Umbilical cord (tissue), 2 donors: ENCODE data around the gene KIAA1958. TPM values are rescaled to one million over a fixed set of nuclear protein-coding genes. Genes with fewer than 3 reads are reported as not detected.
"Not testable (repeated sequence)": the region's sequence is repeated elsewhere in the genome, so short reads cannot be mapped to it uniquely, and the experiment has no call there.

Experiments
- DNase-seq: peaks from one replicate; pipeline ENCODE4 v3.0.0-alpha.2; 2015; ENCODE audit warnings: low spot score
- total RNA-seq: library from RNA; depleted of rRNA; stranded (reverse); fragments of >200 nt; gene quantifications from one replicate; pipeline ENCODE4 v1.2.3, GENCODE V29; 2014; ENCODE audit warnings: low replicate concordance; ENCODE audit not compliant: insufficient read depth

KIAA1958 gene
- total RNA-seq, 1 donor from 2014 or later, result 2.6 TPM

GRCh38 chr9:112655668-112656067 is 169.0 kb downstream of the KIAA1958 start:
- DNase-seq, result no peak

DNA sequence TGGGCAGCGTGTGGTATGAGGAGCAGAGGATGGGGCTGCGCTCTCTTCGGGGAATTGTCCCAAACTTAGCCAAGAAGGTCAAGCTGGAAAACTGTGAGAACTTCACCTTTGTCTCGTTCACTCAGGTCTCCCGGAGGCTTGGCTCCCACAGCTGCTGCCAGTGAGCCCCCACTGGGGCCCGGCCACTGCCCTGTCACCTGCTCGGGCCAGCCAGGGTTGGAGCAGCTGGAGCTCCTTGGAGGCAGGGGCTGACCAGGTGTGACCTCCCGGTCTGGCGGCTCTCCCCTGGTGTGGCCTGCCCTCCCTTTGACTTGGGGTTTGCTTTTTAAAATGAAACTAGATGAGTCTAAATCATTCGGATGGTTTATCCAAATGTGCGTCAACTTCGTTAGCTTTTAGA is 173.3 kb downstream of the KIAA1958 start:
- DNase-seq, result no peak

DNA sequence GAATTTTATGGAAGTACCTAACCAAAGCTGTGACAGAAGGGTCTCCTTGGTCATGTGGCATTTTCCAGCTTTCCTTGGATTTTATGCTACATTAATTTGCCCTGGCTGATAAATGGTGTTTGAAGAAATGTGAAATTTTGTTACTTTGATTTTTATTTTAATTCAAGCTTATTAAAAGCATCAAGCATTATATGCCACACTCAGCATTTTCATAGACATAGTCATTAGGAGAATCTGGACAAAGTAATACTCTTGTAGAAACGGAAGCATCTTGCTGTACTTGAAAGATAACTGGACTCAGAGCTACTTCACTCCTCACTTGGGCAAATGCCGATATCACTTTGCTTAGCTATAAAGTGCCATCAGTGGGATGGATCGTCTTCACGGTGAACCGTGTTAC is 177.1 kb downstream of the KIAA1958 start:
- DNase-seq, result no peak

DNA sequence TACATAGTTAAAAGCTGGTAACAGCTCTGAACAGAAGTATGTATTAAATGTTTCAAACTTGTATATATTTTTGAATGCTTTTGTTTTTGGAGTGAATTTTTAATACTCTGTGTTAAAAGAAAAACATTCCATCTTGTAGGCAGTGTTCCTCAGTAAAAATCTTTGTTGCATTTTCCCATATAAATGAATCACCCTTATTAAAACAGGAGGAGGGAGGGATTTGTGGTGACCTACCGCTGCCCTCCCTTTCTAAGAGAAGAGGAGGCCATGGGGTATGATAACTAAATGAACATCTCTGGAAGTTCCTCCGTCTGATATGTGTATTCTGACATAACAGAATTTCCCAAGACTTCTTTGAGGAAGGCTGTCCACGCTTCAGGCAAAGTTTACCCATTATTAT is 177.9 kb downstream of the KIAA1958 start:
- DNase-seq, result no peak

DNA sequence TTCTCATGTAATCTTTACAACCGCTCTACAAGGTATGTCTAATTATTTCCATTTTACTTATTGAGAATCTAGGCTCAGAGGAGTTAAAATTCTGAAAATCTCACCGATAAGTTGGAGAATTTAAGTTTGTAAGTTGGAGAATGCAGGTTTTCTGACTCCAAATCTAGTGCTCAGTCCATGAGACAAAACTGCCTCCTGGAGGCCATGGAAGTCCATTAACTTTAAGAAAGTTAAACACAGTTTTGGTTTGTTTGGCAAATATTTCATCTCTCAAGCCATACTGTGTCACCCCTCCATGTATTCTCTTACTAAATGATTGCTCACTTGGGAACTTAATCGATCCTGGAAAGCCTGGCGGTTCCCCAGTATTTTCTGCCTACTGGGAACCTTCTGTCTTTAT is 178.7 kb downstream of the KIAA1958 start:
- no peak for DNase-seq

DNA sequence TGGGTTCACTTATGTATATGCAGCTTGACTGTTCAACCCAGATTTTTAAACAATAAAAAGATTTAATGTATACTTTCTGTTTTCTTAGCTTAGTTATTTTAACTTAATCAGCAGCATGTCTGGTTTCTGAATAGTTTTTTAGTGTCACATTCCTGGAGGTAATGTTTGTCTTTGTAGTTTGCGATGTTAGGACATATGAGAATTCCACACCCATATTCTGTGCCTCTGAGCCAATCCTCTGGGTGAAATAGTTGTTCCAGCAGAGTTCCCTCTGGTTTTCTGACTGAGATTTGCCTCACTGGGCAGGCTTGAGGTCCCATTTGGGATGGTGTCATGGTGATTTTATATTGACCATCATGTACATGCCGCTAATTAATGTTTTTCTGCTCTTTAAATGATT is 182.7 kb downstream of the KIAA1958 start:
- DNase-seq, result no peak

DNA sequence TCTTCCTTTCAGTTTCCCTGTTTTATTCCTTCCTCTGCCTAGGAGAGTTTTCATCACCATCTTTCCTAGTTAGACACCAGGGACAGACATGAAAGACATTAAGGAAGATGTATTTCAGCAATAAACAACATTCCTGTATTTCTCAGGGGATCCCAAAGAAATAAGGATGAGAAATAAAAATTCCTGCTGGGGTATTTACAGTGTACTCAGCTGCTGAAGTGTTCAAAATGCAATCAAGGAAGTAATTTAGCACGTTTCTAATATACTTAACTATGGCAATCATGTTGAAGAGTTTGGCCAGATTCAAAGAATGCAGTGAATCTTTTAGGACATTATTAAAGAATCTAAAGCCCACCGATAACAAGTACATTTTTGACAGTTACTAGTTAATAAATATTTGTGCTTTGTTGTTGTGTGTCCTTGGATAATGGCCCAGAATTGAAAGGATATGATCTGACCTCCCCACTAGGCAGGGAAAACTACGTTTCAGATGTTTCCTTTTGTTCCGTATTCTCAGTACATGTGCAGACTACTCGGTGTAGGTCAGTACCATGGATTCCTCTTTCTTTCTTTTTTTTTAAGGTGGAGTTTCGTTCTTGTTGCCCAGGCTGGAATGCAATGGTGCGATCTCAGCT is 184.5 kb downstream of the KIAA1958 start:
- DNase-seq, result no peak

GRCh38 chr9:112673221-112673620 is 186.6 kb downstream of the KIAA1958 start:
- DNase-seq, result not testable (repeated sequence)

GRCh38 chr9:112677040-112677439 is 190.4 kb downstream of the KIAA1958 start:
- no peak for DNase-seq

GRCh38 chr9:112680731-112681402 is 194.2 kb downstream of the KIAA1958 start:
- DNase-seq, result no peak

DNA sequence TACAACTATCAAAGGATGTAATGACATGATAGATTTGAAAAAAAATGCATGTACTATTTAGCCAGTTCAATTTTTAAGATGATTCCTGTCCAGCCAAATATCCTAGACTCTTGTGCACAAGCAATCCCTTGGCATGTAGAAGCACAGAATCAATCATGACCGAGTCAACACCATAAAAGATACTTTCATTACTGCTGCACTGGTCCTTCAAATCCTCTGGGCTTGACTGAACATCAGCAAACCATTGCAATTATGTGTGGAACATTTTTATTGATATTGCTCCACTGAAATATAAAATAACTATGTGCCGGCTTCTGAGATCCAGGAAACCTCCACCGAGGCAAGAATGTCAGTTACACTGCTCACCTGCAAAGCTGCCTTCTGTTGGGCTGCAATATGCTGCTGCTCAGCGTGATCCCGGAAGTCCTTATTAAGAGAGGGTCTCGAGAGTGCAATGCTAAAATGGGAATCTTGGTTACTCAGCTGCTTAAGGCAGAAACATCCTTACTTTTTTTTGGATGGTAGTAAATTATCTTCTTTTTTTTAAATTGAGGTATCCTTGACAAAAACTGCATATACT is 202.6 kb downstream of the KIAA1958 start:
- DNase-seq, result no peak

GRCh38 chr9:112694706-112695555 is 208.3 kb downstream of the KIAA1958 start:
- DNase-seq, result peak; percentile 38

DNA sequence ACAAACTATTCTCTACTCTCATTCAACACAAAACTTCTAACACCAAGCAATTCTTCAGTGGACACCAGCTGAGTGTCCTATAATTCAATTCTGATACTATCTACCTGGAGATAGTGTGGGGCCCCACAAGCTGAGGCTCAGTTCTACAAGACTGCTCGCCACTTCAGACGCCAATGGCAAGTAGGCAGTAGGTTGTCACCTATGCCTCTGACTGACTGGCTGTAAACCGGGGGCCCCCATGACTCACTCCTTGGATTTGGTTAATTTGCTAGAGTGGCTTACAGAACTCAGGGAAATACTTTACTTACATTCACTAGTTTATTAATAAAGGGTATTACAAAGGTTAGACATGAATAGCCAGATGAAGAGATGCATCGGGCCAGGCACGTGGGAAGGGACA is 209.8 kb downstream of the KIAA1958 start:
- DNase-seq, result no peak

GRCh38 chr9:112699230-112699629 is 212.6 kb downstream of the KIAA1958 start:
- no peak for DNase-seq

DNA sequence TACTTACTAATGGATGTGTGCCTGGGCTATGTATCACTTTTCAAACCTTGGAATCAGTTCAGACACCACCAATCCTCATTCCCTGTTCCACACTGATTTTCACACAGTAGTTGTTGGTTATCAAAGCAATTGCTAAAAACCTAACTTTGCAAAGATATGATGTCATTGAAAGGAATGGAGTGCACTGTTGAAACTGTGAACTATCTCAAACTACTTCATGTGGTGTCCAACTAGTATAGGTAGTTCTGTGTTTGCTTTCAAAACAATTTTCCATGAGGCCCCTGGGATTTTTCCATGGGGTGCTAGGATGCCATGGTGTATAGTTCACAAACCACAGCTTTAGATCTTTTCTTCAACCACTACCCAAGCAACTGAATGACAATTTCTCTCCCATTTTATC is 213.5 kb downstream of the KIAA1958 start:
- DNase-seq, result no peak

DNA sequence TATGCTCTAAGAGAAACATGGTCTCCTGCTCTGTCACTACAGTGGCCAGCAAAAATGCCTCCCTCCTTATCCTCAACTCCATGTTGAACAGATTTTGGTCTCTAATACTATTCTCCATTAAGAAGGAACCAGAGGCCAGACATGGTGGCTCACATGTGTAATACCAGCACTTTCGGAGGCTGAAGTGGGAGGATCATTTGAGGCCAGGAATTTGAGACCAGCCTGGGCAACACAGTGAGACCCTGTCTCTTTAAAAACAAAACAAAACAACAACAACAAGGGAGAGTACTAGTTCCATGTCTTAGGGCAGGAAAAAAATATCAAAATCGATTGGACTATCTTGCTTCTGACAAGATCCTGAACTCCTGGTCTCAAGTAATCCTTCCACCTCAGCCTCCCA is 216.7 kb downstream of the KIAA1958 start:
- no peak for DNase-seq

DNA sequence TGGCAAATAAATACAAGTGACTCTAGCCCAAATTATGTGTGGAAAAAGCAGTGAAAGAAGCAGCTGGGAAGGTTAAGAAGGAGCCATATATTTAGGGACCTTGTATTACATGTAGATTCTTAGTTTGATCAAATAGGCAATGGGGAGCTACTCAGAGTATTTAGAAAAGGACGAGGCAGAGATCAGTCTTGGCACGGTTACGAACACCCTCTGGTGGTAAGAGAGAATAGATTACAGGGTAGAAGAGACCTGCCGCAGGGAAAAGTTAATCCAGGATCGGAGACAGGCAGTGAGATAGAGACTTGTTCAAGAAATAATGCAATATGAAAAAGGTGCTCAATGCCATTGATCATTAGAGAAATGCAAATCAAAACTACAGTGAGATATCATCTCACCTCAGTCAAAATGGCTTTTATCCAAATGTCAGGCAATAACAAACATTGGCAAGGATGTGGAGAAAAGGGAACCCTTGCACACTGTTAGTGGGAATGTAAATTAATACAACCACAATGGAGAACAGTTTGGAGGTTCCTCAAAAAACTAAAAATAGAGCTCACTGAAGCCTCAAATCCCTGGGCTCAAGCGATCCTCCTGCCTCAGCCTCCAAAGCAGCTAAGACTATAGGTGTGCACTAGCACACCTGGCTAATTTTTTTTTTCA is 219.3 kb downstream of the KIAA1958 start:
- DNase-seq, result peak; percentile 61

- peak; percentile 23 for DNase-seq
Measured at GRCh38 chr9:112711050-112711689, 224.5 kb downstream of the KIAA1958 start.

DNA sequence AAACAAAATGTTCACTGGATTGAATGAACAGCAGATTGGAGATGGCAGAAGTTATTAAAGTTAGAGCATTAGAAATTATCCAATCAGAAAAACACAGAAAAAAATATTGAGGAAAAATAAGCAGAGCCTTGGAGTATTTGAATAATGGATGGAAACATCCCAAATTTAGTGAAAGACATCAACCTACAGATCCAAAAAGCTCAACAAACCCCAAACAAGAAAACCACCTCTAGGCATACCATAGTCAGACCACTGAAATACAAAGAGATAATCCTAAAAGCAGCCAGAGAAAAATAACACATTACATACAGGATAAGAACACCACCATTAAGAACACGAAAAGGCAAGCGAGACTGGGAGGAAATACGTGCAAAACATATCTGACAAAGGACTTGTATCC is 226.1 kb downstream of the KIAA1958 start:
- DNase-seq, result no peak

DNA sequence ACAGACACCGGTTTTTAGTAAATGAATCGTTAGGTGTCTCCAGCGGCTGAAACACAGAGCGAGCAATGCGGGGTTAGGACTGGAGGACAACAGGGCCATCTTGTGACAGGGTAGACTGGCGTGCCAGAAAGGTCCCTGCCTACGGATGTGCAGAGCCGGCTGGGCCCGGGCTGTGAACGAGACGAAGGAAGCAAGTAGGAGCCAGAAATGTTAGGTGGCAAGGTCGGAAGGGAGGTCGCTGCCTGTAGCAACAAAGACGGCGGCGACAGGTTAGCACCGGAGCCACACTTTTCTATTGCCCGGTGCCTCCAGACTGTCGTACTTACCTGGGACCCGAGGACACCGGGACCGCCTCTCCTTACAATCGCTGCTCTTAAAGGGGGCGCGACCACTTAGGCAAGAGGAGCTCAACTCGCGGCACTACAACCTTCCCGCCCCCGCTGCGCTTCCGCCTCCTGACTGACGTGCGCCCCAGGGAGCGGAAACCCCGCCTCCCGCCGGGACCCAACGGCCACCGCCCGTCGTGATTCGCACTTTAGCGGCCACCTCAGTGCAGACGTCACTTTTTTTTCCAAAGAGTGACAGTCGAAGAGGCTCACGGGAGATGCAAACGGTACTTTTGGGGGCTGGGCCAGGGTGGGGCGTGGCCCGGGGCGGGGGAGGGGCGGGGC is 231.2 kb downstream of the KIAA1958 start, which contains the start of gene INIP:
INIP (minus strand) TSS at position 457 of the 671 bp plus-strand sequence. CDS start 1,632 bp downstream, outside the sequence.
- DNase-seq, result peak; percentile 98
